GM20431 (cell line): ENCODE measurements around the gene MKRN2.
"Not testable (repeated sequence)": the region's sequence is repeated elsewhere in the genome, so short reads cannot be mapped to it uniquely, and the experiment has no call there.

Experiments used
- in situ Hi-C: fragments of 300-500 bp; cut with MseI, MboI; formaldehyde crosslinking; loops from one replicate; pipeline ENCODE4 v1.15.0; 2020; ENCODE audit warnings: low sequenced_read_pairs; ENCODE audit not compliant: unreplicated experiment

Gene MKRN2, protein sequence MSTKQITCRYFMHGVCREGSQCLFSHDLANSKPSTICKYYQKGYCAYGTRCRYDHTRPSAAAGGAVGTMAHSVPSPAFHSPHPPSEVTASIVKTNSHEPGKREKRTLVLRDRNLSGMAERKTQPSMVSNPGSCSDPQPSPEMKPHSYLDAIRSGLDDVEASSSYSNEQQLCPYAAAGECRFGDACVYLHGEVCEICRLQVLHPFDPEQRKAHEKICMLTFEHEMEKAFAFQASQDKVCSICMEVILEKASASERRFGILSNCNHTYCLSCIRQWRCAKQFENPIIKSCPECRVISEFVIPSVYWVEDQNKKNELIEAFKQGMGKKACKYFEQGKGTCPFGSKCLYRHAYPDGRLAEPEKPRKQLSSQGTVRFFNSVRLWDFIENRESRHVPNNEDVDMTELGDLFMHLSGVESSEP

DNA sequence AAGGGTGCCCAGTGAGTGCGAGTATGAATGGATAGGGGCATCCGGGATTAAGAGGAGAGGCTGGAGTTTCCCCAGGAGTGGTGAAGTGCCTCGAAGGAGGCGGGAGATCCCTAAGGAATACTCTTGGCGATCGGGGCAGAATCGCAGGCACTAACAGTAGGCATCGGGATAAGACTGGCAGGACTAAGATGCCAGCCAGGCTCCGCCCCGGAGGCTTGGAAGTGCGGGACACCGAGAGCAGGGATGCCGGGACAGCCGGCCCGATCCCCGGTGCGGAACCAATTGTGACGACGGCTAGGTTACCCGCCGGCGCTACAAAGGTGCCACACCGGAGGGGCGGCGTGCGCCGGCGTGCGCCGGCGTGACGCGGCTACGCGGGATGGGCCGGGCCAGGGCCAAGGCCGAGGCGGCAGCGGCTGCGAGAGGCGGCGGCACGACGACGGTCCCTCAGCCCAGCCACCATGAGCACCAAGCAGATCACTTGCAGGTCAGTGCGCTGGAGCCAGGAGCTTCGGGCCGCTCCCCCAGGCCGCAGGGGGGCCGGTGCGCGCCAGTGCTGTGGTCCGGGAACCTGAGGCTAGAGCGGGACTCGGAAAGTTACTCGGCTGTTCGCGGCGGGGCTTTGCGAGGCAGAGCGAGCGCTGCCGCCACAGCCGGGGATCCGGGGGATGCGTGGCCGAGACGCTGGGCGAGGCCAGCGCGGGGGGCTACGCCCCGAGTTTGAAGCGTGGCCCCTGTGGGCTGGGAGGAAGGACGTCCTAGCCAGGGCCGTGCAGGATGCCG, at the start of gene MKRN2:
TSS of gene MKRN2 (plus strand) at position 398 of the 783 bp plus-strand sequence. CDS start at position 462, 64 bp downstream.
- in situ Hi-C loops = no loop called here

DNA sequence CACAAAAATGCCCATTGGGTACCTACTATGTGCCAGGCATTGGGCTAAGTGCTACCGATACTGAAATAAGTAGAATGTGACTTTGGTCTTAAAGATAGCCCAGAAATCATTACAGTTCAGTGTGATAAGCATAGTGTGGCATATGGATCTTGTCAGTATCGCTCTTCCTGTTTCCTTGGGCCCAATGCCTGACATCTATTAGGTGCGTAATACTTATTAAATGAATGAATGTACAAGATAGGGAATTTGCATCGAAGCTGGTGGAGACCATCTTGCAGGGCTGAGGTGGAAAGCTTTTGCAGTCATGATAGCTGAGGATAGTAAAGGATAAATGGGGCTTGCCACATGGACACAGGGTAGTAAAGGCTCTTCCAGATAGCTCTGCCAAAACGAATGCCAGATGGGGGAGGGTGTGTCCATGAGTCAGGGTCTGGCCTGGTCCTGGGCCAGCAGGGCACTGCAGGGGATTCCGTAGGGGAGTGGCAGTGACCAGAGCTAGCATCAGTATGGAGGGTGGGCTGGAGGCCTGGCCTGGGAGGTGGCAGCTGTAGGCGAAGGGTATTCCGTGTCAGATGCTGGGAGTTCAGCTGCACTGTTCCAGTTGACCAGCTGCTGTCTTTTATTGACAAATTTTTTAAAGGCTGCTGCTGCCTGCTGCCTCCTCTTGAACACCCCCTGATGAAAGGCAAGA, 49.2 kb upstream of the MKRN2 start:
- in situ Hi-C loops = no loop called here

DNA sequence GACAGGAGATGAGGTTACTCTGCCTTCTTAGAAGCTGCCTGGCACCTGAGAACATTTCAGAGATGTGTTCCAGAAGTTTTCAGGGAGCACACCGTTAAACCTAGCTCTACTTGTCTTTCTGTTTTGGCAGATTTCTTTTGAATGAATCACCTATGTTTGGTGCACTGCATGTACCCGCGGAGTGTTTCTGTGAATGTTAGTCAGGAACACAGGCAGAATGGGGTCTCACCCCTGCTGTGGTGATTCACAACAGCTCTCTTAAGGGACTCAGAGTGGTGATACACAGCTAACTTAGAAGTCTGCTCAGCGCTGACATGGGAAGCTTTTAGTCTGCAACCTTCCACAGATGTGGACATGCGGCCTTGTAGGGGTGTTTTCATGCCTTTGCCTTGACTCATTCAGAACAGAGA, 48.6 kb upstream of the MKRN2 start:
- in situ Hi-C loops = no loop called here

DNA sequence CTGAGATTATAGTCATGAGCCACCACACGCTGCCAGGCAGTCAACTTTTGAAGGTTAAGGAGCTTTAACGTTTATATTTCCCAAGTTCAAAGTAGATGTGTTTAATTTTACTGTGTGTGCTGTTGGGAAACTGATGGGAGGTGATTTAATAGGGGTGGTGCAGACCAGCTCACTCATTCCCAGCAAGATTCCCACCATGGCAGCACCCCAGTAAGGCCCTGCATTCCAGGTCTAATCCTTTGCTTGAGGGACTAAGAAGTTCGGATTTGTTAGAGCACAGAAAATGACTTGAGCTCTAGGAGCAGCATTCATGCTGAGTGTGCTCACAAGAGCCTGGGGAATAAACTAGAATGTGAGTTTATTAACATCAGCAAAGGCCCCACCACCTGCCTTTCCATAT, 47.4 kb upstream of the MKRN2 start:
- in situ Hi-C loops = no loop called here

DNA sequence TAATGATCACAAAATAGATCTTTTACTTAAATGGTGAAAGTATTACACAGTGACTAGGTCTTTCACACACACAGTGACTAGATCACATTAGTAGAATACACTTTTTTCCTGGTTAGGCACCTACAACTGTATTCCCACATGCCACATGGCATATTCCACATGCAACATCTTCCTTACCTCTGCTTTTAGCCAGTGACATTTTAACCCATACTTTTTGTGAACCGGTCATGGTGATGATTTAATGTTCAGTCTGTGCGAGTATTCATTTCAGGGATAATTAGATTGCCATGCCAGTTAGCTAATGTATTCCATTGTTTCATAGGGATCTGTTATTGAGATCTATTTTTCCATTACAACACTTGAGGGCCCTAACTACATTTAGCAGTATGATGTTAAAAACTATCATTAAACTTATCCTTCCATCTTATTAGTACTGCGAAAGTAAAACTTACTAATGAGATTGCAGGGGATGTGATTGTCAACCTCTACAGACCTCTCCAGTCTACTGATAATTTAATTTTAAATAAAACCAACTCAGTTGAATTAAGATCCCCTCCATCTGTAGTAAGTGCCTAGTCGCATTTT, 44.3 kb upstream of the MKRN2 start:
- in situ Hi-C loops = no loop called here

DNA sequence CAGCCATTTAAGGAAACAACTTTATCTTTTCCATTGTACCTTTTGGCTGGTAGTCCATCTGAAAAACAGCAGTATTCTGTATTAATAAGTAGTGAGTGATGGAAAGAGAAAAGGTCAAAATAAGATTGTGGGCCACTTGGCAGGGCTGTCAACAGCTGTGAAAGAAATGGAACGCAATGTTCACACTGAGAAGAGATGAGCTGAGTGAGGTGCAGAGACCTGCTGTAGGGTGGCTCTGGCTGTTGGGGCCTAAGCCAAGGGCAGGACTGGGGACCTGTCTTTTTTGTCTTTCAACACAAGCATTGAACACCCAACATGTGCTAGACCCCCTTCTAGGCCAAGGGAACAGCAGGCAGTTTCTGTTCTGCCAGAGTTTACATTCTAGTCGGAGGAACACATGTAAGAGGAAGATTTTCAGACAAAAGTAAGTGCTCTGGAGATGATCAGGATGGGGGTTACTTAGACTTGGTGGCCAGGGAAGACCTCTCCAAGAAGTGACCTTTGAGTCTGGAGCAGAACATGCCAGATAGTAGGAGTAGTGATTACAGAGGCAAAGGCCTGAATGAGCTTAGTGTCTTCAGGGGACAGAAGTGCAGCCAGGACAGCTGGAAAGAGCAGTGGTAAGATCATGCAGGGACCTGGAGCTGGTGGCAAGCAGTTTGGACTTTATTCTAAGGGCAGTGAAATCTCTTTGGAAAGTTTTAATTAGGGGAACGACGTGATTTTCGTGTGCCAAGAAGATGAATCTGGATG, 43.0 kb upstream of the MKRN2 start:
- in situ Hi-C loops = no loop called here

DNA sequence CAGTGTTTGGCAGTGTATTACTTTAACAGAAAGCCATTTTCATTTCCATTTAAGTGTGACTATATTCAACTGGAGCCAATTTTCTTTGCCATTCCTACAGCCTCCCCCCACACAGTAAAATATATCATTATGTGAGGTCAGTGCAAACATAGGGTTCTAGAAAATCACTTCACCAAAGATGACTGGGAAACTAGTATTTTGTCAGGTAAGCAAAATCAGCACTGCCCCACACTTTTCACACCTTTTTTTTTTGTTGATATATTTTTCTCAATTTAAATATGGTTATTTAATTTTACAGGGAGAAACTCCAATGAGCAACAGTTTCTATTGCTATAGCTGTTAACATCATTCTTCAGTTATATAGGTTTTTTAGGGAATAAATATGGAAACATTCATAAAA, 41.3 kb upstream of the MKRN2 start:
- in situ Hi-C loops = no loop called here

DNA sequence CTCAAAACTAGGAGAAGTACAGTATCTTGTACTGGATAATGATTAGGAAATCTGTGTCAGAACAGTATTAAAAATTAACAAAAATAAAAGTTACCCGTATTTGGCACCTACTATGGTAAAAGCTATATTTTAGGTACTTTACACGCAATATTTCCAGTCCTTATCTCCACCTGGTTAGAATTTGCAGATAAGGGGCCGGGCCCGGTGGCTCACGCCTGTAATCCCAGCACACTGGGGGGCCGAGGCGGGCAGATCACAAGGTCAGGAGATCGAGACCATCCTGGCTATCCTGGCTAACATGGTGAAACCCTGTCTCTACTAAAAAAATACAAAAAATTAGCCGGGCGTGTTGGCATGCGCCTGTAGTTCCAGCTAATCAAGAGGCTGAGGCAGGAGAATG, 40.0 kb upstream of the MKRN2 start:
- in situ Hi-C loops = no loop called here

DNA sequence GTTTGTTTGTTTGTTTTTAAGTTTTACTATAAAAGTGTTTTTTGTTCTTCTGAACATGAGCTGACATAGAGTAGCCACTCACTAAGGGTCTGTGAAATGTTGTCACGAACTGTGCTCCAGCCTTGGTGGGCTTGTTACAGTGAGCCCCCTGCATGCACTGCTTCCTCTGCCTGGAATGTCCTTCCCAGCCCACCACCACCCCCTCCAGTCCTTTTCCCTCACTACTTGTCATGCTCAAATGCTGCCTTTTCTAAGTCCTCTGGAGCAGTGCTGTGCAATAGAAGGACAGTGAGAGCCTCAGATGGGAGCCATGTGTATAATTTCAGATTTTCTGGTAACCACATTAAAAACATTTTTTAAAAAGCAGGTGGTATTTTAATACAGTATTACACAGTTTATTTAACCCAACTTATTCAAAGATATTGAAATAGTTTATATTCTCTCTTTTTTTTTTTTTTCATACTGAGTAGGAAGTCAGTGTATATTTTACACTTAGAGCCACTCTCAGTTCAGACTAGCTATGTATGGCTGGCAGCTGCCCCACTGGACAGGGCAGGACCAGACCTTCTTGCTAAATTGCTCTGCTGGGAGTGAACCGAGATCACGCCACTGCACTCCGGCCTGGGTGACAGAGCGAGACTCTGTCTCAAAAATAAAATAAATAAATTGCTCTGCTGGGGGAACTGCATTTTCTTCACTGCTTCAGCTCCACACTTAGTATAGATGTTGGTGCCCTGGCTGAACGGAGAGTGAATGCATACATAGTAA, 38.4 kb upstream of the MKRN2 start:
- in situ Hi-C loops = no loop called here

DNA sequence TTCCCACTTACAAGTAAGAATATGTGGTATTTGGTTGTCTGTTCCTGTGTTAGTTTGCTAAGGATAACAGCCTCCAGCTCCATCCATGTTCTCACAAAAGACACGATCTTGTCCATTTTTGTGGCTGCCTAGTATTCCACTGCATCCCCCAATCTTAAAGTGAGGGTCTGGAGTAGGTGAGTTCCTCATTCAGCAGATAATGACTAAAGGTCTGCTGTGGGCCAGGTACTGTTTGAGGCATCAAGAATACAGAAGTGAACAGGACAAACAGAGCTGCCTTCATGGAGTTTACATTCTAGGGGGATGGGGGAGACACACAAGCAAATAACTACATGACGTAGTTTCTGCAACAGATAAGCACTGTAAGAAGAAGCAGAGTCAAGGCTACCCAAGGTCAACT, 35.9 kb upstream of the MKRN2 start:
- in situ Hi-C loops = no loop called here

DNA sequence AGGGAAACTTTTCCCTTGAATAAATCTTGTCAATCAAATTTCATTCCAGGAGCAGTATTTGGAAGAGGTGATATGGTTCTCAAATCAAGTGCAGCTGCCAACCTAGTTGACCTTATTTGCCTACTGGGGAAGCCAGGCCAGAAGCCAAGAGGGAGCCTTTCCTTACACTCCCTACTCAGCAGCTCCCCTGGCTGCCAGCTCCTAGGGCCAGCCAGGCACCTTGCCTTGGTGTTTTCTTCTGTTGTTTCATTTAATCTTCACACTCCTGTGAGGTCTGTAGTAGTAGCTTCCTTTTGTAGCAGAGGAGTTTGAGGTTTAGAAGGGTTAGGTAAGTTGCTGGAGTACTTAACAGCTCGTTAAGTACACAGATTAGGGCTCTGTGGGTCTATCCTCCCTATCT, 34.2 kb upstream of the MKRN2 start:
- in situ Hi-C loops = no loop called here

DNA sequence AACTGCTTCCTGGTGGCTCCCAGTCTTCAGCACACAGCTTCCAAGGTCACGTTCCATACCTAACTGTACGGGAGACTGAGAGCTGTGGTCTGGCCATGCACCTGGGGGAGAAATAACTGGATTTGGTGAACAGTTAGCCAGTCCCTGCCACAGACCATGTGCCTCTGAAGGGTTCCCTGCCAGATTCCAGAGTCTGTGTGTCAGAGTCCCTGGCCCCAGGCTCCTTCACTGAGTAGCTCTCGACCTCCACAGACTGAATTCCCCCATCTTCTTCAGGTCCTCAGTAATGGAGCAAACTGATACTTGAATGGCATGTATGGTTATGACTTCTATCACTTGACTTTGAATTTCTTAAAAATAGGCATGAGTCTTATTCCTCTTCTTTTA, 29.1 kb upstream of the MKRN2 start:
- in situ Hi-C loops = no loop called here

DNA sequence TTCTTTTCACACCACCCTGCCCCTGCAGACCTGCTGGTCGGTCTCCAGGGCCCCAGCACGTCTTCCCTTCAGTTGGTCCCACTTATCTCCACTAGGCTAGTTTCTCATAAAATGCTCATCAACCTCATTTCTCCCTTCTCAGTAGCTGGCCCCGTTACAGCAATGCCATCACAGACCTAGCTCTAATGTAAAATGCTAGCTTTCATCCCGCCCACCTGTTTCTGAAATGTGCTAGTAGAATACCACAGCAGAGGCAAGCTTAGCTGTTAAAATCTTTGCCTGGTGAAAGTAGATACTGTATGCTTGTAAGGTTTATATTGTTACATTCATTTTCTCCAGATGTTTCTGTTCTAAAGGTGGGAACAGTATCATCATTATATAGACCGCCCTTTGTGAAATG, 24.7 kb upstream of the MKRN2 start:
- in situ Hi-C loops = no loop called here

DNA sequence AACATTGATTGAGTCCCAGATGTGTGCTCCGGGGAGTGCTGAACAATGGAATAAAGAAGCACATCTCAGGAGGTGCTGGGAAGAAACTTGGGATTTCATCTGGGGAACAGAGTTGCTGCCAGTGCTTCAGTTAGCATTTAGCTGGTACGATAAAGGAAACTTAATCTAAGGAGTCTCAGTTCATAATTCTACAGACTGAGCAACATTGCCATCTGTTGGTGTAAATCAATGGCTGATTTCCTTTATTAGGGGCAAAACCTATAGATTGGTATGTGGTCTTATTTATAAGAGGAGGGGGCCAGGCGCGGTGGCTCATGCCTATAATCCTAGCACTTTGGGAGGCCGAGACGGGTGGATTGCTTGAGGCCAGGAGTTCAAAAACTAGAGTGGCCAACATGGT, 20.5 kb upstream of the MKRN2 start:
- in situ Hi-C loops = no loop called here

DNA sequence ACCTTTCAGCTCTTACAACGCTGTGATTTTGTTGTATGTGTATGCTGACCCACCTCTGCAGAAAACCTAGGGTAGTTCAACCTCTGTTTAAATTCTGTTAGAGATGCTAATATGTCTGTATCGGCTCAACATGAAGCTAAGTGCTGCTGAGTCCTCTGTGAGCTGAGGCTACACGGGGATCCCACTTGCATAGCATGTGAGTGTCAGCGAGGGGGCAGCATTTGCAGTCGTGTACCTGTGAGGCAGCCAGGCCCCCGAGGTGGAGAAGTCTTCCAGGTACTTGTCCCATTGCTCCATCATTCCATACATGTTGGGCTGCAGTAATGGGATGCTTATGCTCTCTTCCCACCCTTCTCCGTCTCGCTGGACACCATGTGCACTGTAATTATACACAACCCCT, 15.3 kb upstream of the MKRN2 start:
- in situ Hi-C loops = no loop called here

DNA sequence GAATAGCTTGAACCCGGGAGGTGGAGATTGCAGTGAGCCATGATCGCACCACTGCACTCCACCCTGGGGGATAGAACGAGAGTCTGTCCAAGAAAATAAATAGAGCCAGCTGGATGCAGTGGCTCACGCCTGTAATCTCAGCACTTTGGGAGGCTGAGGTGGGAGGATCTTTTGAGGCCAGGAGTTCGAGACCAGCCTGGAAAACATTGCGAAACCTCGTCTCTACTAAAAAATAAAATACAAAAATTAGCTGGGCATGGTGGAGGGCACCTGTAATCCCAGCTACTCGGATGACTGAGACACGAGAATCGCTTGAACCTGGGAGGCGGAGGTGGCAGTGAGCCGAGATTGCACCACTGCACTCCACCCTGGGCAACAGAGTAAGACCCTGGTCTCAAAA, 13.4 kb upstream of the MKRN2 start:
- in situ Hi-C loops = not testable (repeated sequence)

DNA sequence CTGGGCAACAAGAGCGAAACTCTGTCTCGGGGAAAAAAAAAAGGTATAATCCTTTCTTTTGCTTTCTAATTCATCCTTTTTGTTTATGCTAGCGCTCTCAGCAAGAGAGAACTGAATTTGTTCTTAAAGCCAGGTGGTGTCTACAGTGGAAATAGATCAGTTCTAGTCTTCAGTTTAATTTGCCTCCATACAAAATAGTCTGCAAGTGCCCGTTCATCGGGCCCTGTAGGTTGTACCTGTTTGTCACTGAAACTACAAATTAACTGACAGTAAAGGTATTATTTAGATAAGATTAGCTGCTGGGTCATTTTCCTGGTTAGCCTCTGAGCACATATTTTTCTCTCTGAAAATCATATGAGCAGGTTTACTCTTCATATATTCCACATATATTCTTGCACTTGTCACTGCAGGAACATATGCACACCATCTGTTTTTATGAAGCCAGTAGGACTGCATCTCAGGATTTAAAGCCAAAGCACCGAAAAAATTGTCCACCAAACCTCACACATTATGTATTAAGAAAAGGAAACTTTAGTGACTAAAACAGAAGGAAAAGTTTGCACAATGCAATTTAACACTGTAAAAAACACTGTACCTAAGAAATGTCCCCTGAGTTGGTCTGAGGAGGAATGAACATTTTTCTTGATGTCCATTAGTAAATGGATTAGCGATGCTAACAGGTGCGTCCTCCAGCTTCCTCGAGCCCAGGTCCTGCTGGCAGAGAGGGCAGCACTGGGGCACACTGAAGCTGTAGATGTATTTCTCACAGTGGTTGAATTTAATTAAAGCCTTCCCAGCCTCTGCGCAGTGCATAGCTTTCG, 12.0 kb upstream of the MKRN2 start:
- in situ Hi-C loops = no loop called here

DNA sequence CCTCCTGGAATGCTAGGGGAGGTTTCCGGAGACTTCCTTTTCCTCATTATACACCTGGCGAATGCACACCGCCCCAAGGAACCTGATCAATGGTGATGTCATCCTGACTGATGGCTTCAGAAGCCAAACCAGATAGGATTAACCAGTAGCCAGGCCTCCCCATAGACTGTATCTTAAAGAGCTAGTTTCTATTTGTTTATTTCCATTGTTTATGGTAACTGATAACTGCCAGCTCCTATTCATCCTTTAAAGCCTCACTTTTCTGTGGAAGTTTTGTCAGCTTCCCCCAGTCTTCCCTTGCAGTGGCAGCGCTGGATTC, 11.5 kb upstream of the MKRN2 start, which contains the start of gene MKRN2OS:
TSS of gene MKRN2OS (minus strand) at position 27 of the 319 bp plus-strand sequence. CDS start 35 bp downstream, outside the sequence.
- in situ Hi-C loops = no loop called here
